Measurements from ENCODE around the gene WIPF3.

WIPF3 gene, protein sequence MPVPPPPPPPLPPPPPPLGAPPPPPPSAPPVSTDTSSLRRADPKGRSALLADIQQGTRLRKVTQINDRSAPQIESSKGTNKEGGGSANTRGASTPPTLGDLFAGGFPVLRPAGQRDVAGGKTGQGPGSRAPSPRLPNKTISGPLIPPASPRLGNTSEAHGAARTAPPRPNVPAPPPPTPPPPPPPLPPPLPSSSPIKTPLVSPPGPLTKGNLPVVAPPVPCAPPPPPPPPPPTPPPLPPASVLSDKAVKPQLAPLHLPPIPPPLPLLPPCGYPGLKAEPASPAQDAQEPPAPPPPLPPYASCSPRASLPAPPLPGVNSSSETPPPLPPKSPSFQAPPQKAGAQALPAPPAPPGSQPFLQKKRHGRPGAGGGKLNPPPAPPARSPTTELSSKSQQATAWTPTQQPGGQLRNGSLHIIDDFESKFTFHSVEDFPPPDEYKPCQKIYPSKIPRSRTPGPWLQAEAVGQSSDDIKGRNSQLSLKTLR

DNA sequence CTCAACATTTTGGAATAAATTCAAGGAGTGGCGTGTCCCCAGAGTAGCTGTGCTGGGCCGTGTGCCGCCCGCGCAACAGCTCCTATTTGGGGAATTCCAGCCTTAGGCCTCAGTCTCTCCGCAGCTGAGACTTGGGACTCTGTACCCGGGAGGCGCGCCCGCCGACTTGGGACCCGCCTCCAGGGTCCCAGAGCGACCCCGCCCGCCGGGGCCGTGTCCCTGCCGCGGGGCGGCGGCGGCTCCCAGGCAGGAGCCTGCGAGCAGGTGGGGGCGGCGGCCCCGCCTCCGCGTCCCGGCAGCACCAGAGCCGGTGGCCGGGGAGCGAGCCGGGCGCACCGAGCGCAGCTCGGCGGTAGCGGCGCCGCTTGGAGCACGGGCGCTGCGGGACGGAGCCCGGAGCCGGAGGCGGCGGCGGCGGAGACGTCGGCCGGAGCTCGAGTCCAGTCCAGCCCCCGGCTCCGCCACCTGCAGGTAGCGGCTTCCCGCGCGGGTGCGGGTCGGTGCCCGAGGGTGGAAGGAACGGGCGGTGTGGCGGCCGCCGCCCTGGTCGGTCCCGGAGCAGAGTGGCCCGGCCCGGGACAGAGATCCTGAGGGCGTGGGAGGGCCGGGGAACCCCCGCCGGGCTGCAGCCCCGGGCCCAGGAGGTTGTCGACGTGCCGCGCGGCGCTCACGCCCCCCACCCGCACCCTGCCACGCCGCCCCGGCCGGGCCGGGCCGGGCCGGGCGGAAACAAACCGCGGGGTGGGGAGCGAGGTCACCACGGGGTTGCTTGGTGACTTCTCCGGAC is at the start of gene WIPF3:
TSS of gene WIPF3 (plus strand) at position 301 of the 787 bp plus-strand sequence. CDS start 28,217 bp downstream, outside the sequence.
- Histone ChIP-seq H3K27ac (ENCODE audit: low read depth in 2 of 2, low read length in 2 of 2) (no peak within 1 kb of the TSS), H3K27me3 (ENCODE audit: control insufficient read depth in 2 of 2, insufficient read depth in 2 of 2, low read length in 2 of 2) (peaks cover 14 to 34% of the 10 kb centered on the region in 2 donors), H3K4me1 (ENCODE audit: control insufficient read depth in 2 of 2, insufficient read depth in 2 of 2, low read length in 2 of 2) (peaks cover 9 to 10% of the 10 kb centered on the region in 2 donors), H3K4me3 (ENCODE audit: low read length in 2 of 2) (peak within 1 kb of the TSS; percentile 47 to 62), H3K9ac (ENCODE audit: low read depth in 1 of 2, low read length in 2 of 2) (no peak within 1 kb of the TSS), H3K36me3 (ENCODE audit: control insufficient read depth in 2 of 2, insufficient read depth in 2 of 2, low read length in 2 of 2) (no peaks in the 10 kb centered on the region), H3K9me3 (ENCODE audit: control insufficient read depth in 2 of 2, low read length in 2 of 2) (no peaks in the 10 kb centered on the region)

DNA sequence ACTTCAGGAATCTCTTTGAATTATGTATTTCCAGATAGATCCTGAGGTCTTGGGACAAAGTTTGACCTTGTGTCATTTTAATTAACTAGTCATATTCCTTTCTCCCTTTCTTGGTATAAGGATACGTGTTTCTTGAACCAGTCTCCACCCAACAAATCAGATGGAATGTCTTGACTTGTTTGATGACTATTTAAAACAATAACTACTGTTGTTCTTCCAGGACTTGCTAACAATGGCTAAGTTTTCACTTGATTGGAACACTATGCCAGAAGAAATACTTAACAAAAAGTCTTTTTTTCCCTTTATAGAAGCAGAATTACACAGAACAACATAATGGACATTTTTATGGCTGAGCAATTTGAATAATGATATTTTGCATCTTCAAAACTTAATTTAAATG is 43.0 kb upstream of the WIPF3 start:
- no peaks in the 10 kb centered on the region for H3K9me3 ChIP-seq (ENCODE audit: control insufficient read depth in 2 of 2, low read length in 2 of 2)
- no peaks in the 10 kb centered on the region for H3K36me3 ChIP-seq (ENCODE audit: control insufficient read depth in 2 of 2, insufficient read depth in 2 of 2, low read length in 2 of 2)
- H3K4me3 ChIP-seq (ENCODE audit: low read length in 2 of 2): no peak overlapping the region
- no peak overlapping the region for H3K27ac ChIP-seq (ENCODE audit: low read depth in 2 of 2, low read length in 2 of 2)
- no peak overlapping the region for H3K9ac ChIP-seq (ENCODE audit: low read depth in 1 of 2, low read length in 2 of 2)
- H3K4me1 ChIP-seq (ENCODE audit: control insufficient read depth in 2 of 2, insufficient read depth in 2 of 2, low read length in 2 of 2): no peaks in the 10 kb centered on the region
- H3K27me3 ChIP-seq (ENCODE audit: control insufficient read depth in 2 of 2, insufficient read depth in 2 of 2, low read length in 2 of 2): no peaks in the 10 kb centered on the region

DNA sequence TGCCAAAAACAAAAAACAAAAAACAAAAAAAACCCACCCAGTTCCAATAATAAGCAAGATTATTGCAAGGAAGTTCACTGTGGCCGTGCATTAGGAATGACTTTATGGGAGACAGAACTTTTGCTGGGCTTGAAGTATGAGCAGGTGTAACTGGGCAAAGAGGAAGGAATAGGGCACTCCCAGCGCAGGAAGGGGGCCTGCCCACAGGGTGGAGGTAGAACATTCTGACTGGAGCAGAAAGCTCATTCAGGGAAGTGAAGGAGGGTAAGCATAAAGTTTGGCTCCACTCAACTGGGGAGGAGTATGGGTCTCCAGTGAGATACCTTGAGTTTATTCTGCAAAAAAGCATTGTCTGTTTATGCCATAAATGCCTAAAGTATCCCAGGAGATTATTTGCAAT is 42.1 kb upstream of the WIPF3 start:
- Histone ChIP-seq H3K27ac (ENCODE audit: low read depth in 2 of 2, low read length in 2 of 2) (no peak overlapping the region), H3K27me3 (ENCODE audit: control insufficient read depth in 2 of 2, insufficient read depth in 2 of 2, low read length in 2 of 2) (no peaks in the 10 kb centered on the region), H3K4me3 (ENCODE audit: low read length in 2 of 2) (no peak overlapping the region), H3K9ac (ENCODE audit: low read depth in 1 of 2, low read length in 2 of 2) (no peak overlapping the region), H3K9me3 (ENCODE audit: control insufficient read depth in 2 of 2, low read length in 2 of 2) (no peaks in the 10 kb centered on the region), H3K36me3 (ENCODE audit: control insufficient read depth in 2 of 2, insufficient read depth in 2 of 2, low read length in 2 of 2) (no peaks in the 10 kb centered on the region), H3K4me1 (ENCODE audit: control insufficient read depth in 2 of 2, insufficient read depth in 2 of 2, low read length in 2 of 2) (no peaks in the 10 kb centered on the region)

DNA sequence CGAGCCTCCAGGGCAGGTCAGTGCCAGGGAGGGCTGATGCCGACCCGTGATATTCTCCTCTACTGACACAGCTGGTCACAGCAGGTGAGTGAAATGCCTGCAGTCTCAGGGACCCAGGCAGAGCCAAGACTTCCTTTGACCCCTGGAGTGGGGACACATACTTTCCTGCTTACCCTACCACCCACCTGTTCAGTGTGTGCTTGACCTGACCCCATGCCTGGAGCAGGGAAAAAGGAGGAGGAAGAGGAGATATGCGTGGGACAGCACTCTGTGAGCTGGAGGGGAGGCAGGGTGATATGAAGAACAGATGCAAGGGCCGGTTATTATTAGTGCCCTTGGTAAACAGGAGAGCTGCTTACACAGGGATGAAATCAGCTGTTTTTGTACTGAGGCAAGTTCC is 40.8 kb upstream of the WIPF3 start:
- Histone ChIP-seq H3K36me3 (ENCODE audit: control insufficient read depth in 2 of 2, insufficient read depth in 2 of 2, low read length in 2 of 2) (no peaks in the 10 kb centered on the region), H3K4me3 (ENCODE audit: low read length in 2 of 2) (no peak overlapping the region), H3K9me3 (ENCODE audit: control insufficient read depth in 2 of 2, low read length in 2 of 2) (no peaks in the 10 kb centered on the region), H3K4me1 (ENCODE audit: control insufficient read depth in 2 of 2, insufficient read depth in 2 of 2, low read length in 2 of 2) (no peaks in the 10 kb centered on the region), H3K9ac (ENCODE audit: low read depth in 1 of 2, low read length in 2 of 2) (no peak overlapping the region), H3K27me3 (ENCODE audit: control insufficient read depth in 2 of 2, insufficient read depth in 2 of 2, low read length in 2 of 2) (no peaks in the 10 kb centered on the region), H3K27ac (ENCODE audit: low read depth in 2 of 2, low read length in 2 of 2) (no peak overlapping the region)

DNA sequence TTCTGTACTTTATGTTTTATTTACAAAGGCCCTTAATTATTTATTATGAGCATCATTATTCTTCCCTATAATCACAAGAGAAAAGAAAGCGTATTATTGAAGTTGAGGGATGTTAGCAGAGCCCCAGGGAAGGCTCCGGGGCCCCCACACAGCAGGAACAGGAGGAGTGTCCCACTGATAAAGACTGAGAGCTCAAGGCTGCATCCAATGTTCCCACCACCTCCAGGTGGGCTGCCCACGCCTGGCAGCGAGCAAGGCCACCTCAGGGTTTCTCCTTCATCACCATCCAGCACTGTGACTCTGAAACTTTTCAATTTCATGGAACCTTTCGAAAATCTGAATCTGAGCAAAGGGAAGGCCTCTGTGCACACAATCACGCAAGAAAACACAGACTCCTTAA is 35.9 kb upstream of the WIPF3 start:
- H3K4me3 ChIP-seq (ENCODE audit: low read length in 2 of 2): no peak overlapping the region
- H3K27me3 ChIP-seq (ENCODE audit: control insufficient read depth in 2 of 2, insufficient read depth in 2 of 2, low read length in 2 of 2): no peaks in the 10 kb centered on the region
- no peak overlapping the region for H3K9ac ChIP-seq (ENCODE audit: low read depth in 1 of 2, low read length in 2 of 2)
- H3K9me3 ChIP-seq (ENCODE audit: control insufficient read depth in 2 of 2, low read length in 2 of 2): no peaks in the 10 kb centered on the region
- H3K4me1 ChIP-seq (ENCODE audit: control insufficient read depth in 2 of 2, insufficient read depth in 2 of 2, low read length in 2 of 2): no peaks in the 10 kb centered on the region
- H3K36me3 ChIP-seq (ENCODE audit: control insufficient read depth in 2 of 2, insufficient read depth in 2 of 2, low read length in 2 of 2): no peaks in the 10 kb centered on the region
- H3K27ac ChIP-seq (ENCODE audit: low read depth in 2 of 2, low read length in 2 of 2): no peak overlapping the region

DNA sequence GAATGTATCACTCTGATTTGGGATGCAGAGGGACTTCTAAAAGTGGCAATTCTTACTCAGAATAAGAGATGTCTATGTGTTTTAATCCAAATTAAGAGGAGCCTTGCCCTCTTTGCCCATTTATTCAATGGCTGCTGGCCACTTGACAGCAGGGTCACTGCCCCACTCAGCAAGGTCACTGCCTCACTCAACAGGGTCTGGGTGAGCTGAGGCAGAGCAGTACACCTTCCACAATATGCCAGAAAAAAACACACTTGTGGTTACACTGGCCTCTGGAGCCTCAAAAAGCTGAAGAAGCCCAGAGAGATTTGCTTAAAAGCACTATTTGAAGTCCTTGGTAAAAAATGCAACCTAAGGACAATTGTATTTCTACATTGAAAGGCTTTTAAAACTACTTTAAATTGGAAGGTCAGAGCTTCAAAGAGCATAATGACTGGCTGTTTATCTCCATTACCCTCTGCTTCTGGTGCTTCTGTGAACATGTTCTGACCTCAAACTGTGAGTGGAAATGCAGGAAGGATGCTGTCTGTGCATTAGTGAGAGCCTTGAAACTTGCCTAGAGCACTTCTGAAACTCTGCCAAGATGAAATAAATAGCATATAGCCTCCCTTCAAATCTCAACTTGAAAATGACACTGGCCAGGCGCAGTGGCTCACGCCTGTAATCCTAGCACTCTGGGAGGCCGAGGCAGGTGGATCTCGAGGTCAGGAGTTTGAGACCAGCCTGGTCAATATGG is 35.1 kb upstream of the WIPF3 start:
- Histone ChIP-seq H3K9me3 (ENCODE audit: control insufficient read depth in 2 of 2, low read length in 2 of 2) (no peaks in the 10 kb centered on the region), H3K9ac (ENCODE audit: low read depth in 1 of 2, low read length in 2 of 2) (no peak overlapping the region), H3K4me3 (ENCODE audit: low read length in 2 of 2) (no peak overlapping the region), H3K27ac (ENCODE audit: low read depth in 2 of 2, low read length in 2 of 2) (no peak overlapping the region), H3K27me3 (ENCODE audit: control insufficient read depth in 2 of 2, insufficient read depth in 2 of 2, low read length in 2 of 2) (peaks cover 0 to 3% of the 10 kb centered on the region in 2 donors), H3K4me1 (ENCODE audit: control insufficient read depth in 2 of 2, insufficient read depth in 2 of 2, low read length in 2 of 2) (no peaks in the 10 kb centered on the region), H3K36me3 (ENCODE audit: control insufficient read depth in 2 of 2, insufficient read depth in 2 of 2, low read length in 2 of 2) (no peaks in the 10 kb centered on the region)

DNA sequence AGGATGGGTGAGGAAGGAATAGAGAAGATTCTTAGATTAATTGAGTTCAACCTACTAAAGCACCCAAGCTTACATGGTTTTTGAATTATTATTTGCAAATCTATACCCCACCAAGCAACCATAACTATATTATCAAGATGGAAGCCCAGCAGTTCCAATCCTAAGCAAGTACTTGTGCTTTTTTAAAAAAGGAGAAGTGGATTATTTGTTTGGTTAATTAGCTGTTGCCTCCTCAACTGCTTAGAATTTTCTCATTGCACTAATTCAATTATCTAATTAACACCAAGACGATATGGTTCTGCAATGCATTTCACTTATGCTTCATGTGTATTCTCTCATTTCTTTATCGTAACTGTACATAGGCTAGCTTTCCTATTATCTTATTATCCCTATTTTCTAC is 27.3 kb upstream of the WIPF3 start:
- Histone ChIP-seq H3K27me3 (ENCODE audit: control insufficient read depth in 2 of 2, insufficient read depth in 2 of 2, low read length in 2 of 2) (peaks cover 2 to 3% of the 10 kb centered on the region in 2 donors), H3K36me3 (ENCODE audit: control insufficient read depth in 2 of 2, insufficient read depth in 2 of 2, low read length in 2 of 2) (no peaks in the 10 kb centered on the region), H3K9ac (ENCODE audit: low read depth in 1 of 2, low read length in 2 of 2) (no peak overlapping the region), H3K9me3 (ENCODE audit: control insufficient read depth in 2 of 2, low read length in 2 of 2) (no peaks in the 10 kb centered on the region), H3K4me3 (ENCODE audit: low read length in 2 of 2) (no peak overlapping the region), H3K27ac (ENCODE audit: low read depth in 2 of 2, low read length in 2 of 2) (no peak overlapping the region), H3K4me1 (ENCODE audit: control insufficient read depth in 2 of 2, insufficient read depth in 2 of 2, low read length in 2 of 2) (no peaks in the 10 kb centered on the region)

DNA sequence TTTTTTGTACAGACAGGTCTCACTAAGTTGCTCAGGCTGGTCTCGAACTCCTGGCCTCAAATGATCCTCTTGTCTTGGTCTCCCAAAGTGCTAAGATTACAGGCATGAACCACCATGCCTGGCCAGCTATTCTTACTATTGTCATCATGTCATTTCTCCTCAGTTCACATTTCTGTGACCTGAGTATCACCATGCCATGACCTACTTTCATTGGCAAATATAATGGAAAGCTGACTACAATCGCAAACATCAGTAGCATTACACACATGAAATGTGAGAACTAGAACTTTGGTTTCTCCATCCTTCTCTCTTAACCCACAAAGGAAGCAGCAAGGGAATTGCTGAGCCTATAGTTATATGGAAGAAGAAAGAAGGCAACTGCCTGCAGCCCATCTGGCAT is 26.0 kb upstream of the WIPF3 start:
- Histone ChIP-seq H3K4me1 (ENCODE audit: control insufficient read depth in 2 of 2, insufficient read depth in 2 of 2, low read length in 2 of 2) (no peaks in the 10 kb centered on the region), H3K27ac (ENCODE audit: low read depth in 2 of 2, low read length in 2 of 2) (no peak overlapping the region), H3K9ac (ENCODE audit: low read depth in 1 of 2, low read length in 2 of 2) (no peak overlapping the region), H3K36me3 (ENCODE audit: control insufficient read depth in 2 of 2, insufficient read depth in 2 of 2, low read length in 2 of 2) (no peaks in the 10 kb centered on the region), H3K27me3 (ENCODE audit: control insufficient read depth in 2 of 2, insufficient read depth in 2 of 2, low read length in 2 of 2) (peaks cover 2 to 3% of the 10 kb centered on the region in 2 donors), H3K9me3 (ENCODE audit: control insufficient read depth in 2 of 2, low read length in 2 of 2) (no peaks in the 10 kb centered on the region), H3K4me3 (ENCODE audit: low read length in 2 of 2) (no peak overlapping the region)

DNA sequence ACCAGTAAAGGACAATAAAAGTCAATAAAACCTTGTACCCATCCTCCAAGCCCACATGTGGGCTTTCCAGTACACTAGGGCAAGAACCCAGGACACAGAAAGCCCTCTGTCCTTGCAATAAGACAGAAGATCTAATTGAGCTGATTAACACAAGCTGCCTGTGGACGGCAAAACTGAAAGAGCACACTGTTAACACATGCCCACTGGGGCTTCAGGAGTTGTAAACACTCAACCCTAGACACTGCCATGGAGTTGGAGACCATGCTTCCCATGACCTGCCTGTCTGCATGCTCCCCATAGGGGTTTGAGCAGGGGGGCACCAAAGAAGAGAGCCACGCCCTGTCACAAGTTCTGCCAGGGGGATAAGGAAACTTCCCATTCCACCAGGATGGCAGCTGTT is 22.6 kb upstream of the WIPF3 start:
- no peak overlapping the region for H3K27ac ChIP-seq (ENCODE audit: low read depth in 2 of 2, low read length in 2 of 2)
- H3K9me3 ChIP-seq (ENCODE audit: control insufficient read depth in 2 of 2, low read length in 2 of 2): no peaks in the 10 kb centered on the region
- H3K4me1 ChIP-seq (ENCODE audit: control insufficient read depth in 2 of 2, insufficient read depth in 2 of 2, low read length in 2 of 2): no peaks in the 10 kb centered on the region
- H3K27me3 ChIP-seq (ENCODE audit: control insufficient read depth in 2 of 2, insufficient read depth in 2 of 2, low read length in 2 of 2): no peaks in the 10 kb centered on the region
- no peak overlapping the region for H3K9ac ChIP-seq (ENCODE audit: low read depth in 1 of 2, low read length in 2 of 2)
- no peaks in the 10 kb centered on the region for H3K36me3 ChIP-seq (ENCODE audit: control insufficient read depth in 2 of 2, insufficient read depth in 2 of 2, low read length in 2 of 2)
- no peak overlapping the region for H3K4me3 ChIP-seq (ENCODE audit: low read length in 2 of 2)

DNA sequence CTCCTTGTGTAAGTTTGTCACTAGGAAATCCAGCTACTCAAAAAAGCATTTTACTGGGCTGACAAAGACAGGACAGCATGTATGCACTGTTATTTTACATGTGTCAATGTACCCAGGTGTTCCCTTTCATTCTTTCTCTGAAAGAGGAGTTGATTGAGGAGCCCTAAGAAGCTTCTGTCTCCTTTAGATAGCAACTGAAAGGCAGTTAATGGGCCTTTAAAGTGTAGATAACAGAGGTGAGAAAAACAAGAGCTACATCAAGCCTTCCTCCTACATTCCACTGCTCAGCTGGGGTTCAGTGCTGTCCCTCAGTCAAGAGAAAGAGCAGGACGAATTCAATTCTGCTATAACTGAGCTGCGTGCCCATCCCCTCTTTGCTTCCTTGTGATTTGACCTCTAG is 12.8 kb upstream of the WIPF3 start:
- no peaks in the 10 kb centered on the region for H3K4me1 ChIP-seq (ENCODE audit: control insufficient read depth in 2 of 2, insufficient read depth in 2 of 2, low read length in 2 of 2)
- no peaks in the 10 kb centered on the region for H3K27me3 ChIP-seq (ENCODE audit: control insufficient read depth in 2 of 2, insufficient read depth in 2 of 2, low read length in 2 of 2)
- no peak overlapping the region for H3K9ac ChIP-seq (ENCODE audit: low read depth in 1 of 2, low read length in 2 of 2)
- no peaks in the 10 kb centered on the region for H3K36me3 ChIP-seq (ENCODE audit: control insufficient read depth in 2 of 2, insufficient read depth in 2 of 2, low read length in 2 of 2)
- H3K4me3 ChIP-seq (ENCODE audit: low read length in 2 of 2): no peak overlapping the region
- H3K27ac ChIP-seq (ENCODE audit: low read depth in 2 of 2, low read length in 2 of 2): no peak overlapping the region
- H3K9me3 ChIP-seq (ENCODE audit: control insufficient read depth in 2 of 2, low read length in 2 of 2): no peaks in the 10 kb centered on the region

All from mucosa of rectum (tissue), 2 donors.